HG03196 (cell line): ENCODE data around the gene FGFR2.

ENCODE experiments used
- ATAC-seq: cut with Tn5 transposase; IDR thresholded peaks from one replicate; pipeline ENCODE4 v1.9.1; 2021; ENCODE audit not compliant: unreplicated experiment

Gene FGFR2

GRCh38 chr10:121459279-121459621, 139.0 kb downstream of the FGFR2 start:
- no peak for ATAC-seq

GRCh38 chr10:121457729-121458128, 140.5 kb downstream of the FGFR2 start:
- ATAC-seq, result no peak

- ATAC-seq, result no peak
Measured at GRCh38 chr10:121455377-121455776, 142.9 kb downstream of the FGFR2 start.

GRCh38 chr10:121454781-121455180, 143.5 kb downstream of the FGFR2 start:
- no peak for ATAC-seq

- ATAC-seq, result no peak
Measured at GRCh38 chr10:121453160-121453559, 145.1 kb downstream of the FGFR2 start.

- ATAC-seq, result no peak
Measured at GRCh38 chr10:121452581-121452980, 145.7 kb downstream of the FGFR2 start.

GRCh38 chr10:121450247-121450646, 148.0 kb downstream of the FGFR2 start:
- ATAC-seq, result no peak

GRCh38 chr10:121449482-121449924, 148.7 kb downstream of the FGFR2 start:
- ATAC-seq, result peak; percentile 37

GRCh38 chr10:121448766-121449421, 149.3 kb downstream of the FGFR2 start:
- ATAC-seq, result peak; percentile 98

GRCh38 chr10:121444520-121445165, 153.6 kb downstream of the FGFR2 start:
- no peak for ATAC-seq

- ATAC-seq, result no peak
Measured at GRCh38 chr10:121442086-121442935, 155.9 kb downstream of the FGFR2 start.

- ATAC-seq, result no peak
Measured at GRCh38 chr10:121440461-121440860, 157.8 kb downstream of the FGFR2 start.

GRCh38 chr10:121438333-121438732, 159.9 kb downstream of the FGFR2 start:
- ATAC-seq, result no peak

- no peak for ATAC-seq
Measured at GRCh38 chr10:121437596-121437995, 160.6 kb downstream of the FGFR2 start.

- no peak for ATAC-seq
Measured at GRCh38 chr10:121436630-121437341, 161.5 kb downstream of the FGFR2 start.

- no peak for ATAC-seq
Measured at GRCh38 chr10:121436281-121436629, 162.0 kb downstream of the FGFR2 start.

GRCh38 chr10:121435099-121435875, 163.0 kb downstream of the FGFR2 start:
- ATAC-seq, result no peak

- ATAC-seq, result no peak
Measured at GRCh38 chr10:121433965-121434364, 164.3 kb downstream of the FGFR2 start.

- no peak for ATAC-seq
Measured at GRCh38 chr10:121428867-121429266, 169.4 kb downstream of the FGFR2 start.
